ENCODE data around the gene BEX5.
"Not testable (repeated sequence)": the region's sequence is repeated elsewhere in the genome, so short reads cannot be mapped to it uniquely, and the experiment has no call there.

GRCh38 chrX:102140876-102141275 is 14.9 kb downstream of the BEX5 start:
- TF ChIP-seq CTCF, POLR2A (IDR thresholded peaks at IDR 0.05): not testable (repeated sequence)
